Brain microvascular endothelial cell (primary cell): ENCODE measurements around the gene RALGPS1.

Experiments
- DNase-seq: peaks from one replicate; pipeline ENCODE4 v3.0.0-alpha.2; 2020
- H3K27ac ChIP-seq: fragments of 250-450 bp; sonication (Bioruptor Pico); 2 replicates; pipeline ENCODE4 v1.5.1; 2020; ENCODE audit warnings: mild to moderate bottlenecking, moderate library complexity
- H3K27me3 ChIP-seq: fragments of 250-450 bp; sonication (Bioruptor Pico); replicated peaks from 2 replicates; pipeline ENCODE4 v1.5.1; 2020; ENCODE audit warnings: mild to moderate bottlenecking
- H3K36me3 ChIP-seq: fragments of 250-450 bp; sonication (Bioruptor Pico); replicated peaks from 2 replicates; pipeline ENCODE4 v1.5.1; 2020; ENCODE audit warnings: mild to moderate bottlenecking
- H3K4me3 ChIP-seq: 2 replicates; pipeline ENCODE4 v1.5.1; 2011; ENCODE audit warnings: low read depth, mild to moderate bottlenecking, control low read depth, low read length, moderate library complexity
- CTCF ChIP-seq: IDR thresholded peaks from 2 replicates; pipeline ENCODE4 v1.5.1; 2011; ENCODE audit warnings: low read depth, mild to moderate bottlenecking, moderate library complexity, low read length, control low read depth, inconsistent platforms; ENCODE audit errors: missing control alignments
- in situ Hi-C: cut with HindIII; loops from 2 replicates; pipeline ENCODE4 v1.10.0; 2017; ENCODE audit warnings: low sequenced_read_pairs, low pct_ligation_motif_present

Gene RALGPS1

GRCh38 chr9:126981218-126981617 is 66.6 kb downstream of the RALGPS1 start:
- no peak overlapping the region for H3K4me3 ChIP-seq

GRCh38 chr9:126982215-126983002 is 67.8 kb downstream of the RALGPS1 start:
- in situ Hi-C loops: no loop called here
- no peak for TF ChIP-seq CTCF
- Histone ChIP-seq H3K36me3 (no peaks in the 10 kb centered on the region), H3K27ac (no peak overlapping the region), H3K4me3 (no peak overlapping the region), H3K27me3 (no peaks in the 10 kb centered on the region)
- DNase-seq: no peak

More at GRCh38 chr9:126981218-126981617, 66.6 kb downstream of the RALGPS1 start:
- H3K36me3 ChIP-seq: no peaks in the 10 kb centered on the region
- in situ Hi-C loops: no loop called here
- no peaks in the 10 kb centered on the region for H3K27me3 ChIP-seq
- no peak for DNase-seq
- H3K27ac ChIP-seq: no peak overlapping the region
- no peak for TF ChIP-seq CTCF

- H3K27me3 ChIP-seq: no peaks in the 10 kb centered on the region
- TF ChIP-seq CTCF: no peak
- in situ Hi-C loops: no loop called here
- no peak overlapping the region for H3K4me3 ChIP-seq
- DNase-seq: no peak
- no peak overlapping the region for H3K27ac ChIP-seq
- H3K36me3 ChIP-seq: no peaks in the 10 kb centered on the region
These were observed 69.2 kb downstream of the RALGPS1 start for GRCh38 chr9:126983767-126984166.

GRCh38 chr9:126984969-126985368 is 70.4 kb downstream of the RALGPS1 start:
- Histone ChIP-seq H3K27ac (no peak overlapping the region), H3K27me3 (no peaks in the 10 kb centered on the region), H3K36me3 (no peaks in the 10 kb centered on the region), H3K4me3 (no peak overlapping the region)
- in situ Hi-C loops: no loop called here
- TF ChIP-seq CTCF: no peak
- no peak for DNase-seq

- TF ChIP-seq CTCF: no peak
- DNase-seq: peak; percentile 31
- Histone ChIP-seq H3K27ac (no peak overlapping the region), H3K36me3 (no peaks in the 10 kb centered on the region), H3K4me3 (no peak overlapping the region), H3K27me3 (no peaks in the 10 kb centered on the region)
- in situ Hi-C loops: no loop called here
These were observed 71.4 kb downstream of the RALGPS1 start for GRCh38 chr9:126985870-126986498.
